ENCODE results near the gene THSD4. TPM values are rescaled to one million over a fixed set of nuclear protein-coding genes. Genes with fewer than 3 reads are reported as not detected.

Gene THSD4
- total RNA-seq, 3 donors from 2014 or later: 18.3 to 46.2 (median 27.1) TPM

DNA sequence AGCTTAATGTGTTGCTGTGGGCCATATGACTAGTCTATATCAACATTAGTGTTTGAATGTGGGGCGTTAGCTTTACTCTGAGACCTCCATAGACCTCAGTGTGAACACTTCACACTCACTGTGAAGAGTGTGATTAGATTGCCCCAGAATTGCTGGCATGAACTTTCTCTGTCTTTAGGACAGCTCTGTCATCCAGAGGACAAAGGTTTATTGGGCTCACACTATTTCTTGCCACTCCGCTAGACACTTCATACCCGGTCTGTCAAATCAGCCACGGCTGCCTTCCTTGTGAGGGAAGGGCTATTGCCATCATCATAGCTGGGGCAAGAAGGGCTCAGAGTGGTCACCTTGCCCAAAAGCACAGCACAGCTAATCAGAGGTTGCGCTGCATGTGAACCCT, 378.3 kb downstream of the THSD4 start:
- TF ChIP-seq, protein P1, sequence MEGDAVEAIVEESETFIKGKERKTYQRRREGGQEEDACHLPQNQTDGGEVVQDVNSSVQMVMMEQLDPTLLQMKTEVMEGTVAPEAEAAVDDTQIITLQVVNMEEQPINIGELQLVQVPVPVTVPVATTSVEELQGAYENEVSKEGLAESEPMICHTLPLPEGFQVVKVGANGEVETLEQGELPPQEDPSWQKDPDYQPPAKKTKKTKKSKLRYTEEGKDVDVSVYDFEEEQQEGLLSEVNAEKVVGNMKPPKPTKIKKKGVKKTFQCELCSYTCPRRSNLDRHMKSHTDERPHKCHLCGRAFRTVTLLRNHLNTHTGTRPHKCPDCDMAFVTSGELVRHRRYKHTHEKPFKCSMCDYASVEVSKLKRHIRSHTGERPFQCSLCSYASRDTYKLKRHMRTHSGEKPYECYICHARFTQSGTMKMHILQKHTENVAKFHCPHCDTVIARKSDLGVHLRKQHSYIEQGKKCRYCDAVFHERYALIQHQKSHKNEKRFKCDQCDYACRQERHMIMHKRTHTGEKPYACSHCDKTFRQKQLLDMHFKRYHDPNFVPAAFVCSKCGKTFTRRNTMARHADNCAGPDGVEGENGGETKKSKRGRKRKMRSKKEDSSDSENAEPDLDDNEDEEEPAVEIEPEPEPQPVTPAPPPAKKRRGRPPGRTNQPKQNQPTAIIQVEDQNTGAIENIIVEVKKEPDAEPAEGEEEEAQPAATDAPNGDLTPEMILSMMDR (IDR thresholded peaks at IDR 0.05): no peak
- Histone ChIP-seq H3K4me3 (no peak overlapping the region), H3K36me3 (ENCODE audit: low read depth) (no peaks in the 10 kb centered on the region), H3K4me1 (ENCODE audit: low read depth) (no peaks in the 10 kb centered on the region), H3K9me3 (no peaks in the 10 kb centered on the region)
- intact Hi-C loops (cut with DNase I, micrococcal nuclease): no loop called here
- DNase-seq: no peak
- ATAC-seq: peak; percentile 33

DNA sequence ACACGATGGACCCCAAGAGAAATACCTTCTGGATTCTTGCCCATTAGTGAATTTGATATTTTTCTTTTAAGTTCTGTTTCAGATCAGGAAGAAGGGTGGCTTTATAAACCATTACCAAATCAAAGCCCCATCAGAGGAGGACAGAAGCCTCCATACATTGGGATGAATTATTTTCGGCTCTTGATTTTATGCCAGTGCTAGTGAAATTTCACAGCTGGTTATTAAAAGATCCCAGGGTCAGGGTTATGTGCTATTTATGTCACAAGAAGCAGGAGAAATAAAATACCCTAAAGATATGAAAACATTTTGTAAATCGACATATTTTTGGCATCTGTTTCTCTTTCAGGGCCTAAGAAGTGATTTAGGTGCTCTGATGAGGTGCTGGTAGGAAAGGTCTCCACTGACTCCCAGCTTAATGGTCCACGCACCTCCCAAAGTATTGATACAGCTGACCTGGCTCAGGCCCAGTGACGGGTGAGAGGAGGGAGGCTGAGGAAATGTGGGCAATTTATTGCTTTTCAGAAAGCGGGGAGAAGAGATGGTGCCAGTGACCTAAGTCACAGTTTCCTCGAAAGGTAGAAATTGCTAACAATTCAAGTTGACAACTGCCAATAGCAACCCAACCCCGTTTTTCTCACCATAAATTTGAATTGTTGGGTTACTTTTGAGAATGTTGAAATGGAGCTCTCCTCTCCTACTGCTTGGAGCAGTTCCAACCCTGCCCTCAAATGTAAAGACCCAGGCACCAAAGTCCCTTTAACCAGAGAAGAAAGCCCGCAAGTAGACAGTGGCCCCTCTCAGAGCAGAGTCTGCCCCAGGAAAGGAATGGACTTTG, 379.5 kb downstream of the THSD4 start:
- no peaks in the 10 kb centered on the region for H3K9me3 ChIP-seq
- H3K4me1 ChIP-seq (ENCODE audit: low read depth): no peaks in the 10 kb centered on the region
- ATAC-seq (no peak), DNase-seq (no peak)
- no peaks in the 10 kb centered on the region for H3K36me3 ChIP-seq (ENCODE audit: low read depth)
- no peak overlapping the region for H3K4me3 ChIP-seq
- intact Hi-C loops (cut with DNase I, micrococcal nuclease): no loop called here
- TF ChIP-seq, protein P1 (IDR thresholded peaks at IDR 0.05): no peak

DNA sequence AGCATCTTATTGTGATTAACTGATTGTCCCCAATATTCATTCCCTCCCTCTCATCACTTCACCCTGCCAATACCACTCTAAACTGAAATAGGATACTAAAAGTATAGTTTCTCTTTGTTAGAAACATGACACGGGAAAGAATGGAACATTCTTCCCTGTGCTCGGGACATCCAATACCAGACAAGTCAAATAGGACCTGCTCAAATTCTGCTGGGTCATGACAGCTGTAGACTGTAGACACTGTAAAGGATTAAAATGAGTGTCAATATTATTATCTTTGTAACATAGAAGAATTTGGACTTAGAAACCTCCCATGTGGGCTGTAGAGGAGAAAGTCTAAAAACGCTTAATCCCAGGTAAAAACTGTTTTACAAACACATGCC, 380.1 kb downstream of the THSD4 start:
- Histone ChIP-seq H3K4me1 (ENCODE audit: low read depth) (no peaks in the 10 kb centered on the region), H3K9me3 (no peaks in the 10 kb centered on the region), H3K36me3 (ENCODE audit: low read depth) (no peaks in the 10 kb centered on the region), H3K4me3 (no peak overlapping the region)
- intact Hi-C loops (cut with DNase I, micrococcal nuclease): no loop called here
- TF ChIP-seq, protein P1 (IDR thresholded peaks at IDR 0.05): no peak
- ATAC-seq: no peak
- no peak for DNase-seq

DNA sequence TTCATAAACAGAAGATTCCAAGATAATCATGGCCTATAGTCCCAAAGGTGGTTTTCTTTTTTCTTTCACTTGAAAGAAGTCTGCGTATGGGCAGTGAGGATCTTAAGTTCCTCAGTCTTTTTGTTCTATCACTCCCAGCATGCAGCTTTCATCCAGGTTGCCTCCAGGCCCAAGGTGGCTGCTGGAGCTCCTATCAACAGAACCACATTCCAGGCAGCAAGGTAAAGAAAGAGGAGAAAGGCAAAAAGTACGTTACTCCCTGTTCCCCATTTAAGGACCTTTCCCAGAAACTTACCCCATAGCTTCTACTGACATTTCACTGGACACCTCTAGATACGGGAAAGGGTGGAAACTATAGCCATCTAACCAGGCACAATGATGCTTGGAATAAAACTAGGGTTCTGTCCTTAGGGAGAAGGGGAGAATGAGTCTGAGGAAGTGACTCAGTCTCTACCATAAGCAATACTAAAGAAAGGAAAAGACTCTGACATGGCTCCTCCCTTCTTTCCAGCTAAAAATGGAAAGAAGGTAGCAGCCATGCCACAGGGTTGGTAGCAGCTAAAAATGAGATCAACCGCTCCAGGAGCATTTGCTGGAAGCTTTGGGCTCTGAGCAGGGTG, 381.2 kb downstream of the THSD4 start:
- Histone ChIP-seq H3K4me1 (ENCODE audit: low read depth) (no peaks in the 10 kb centered on the region), H3K36me3 (ENCODE audit: low read depth) (no peaks in the 10 kb centered on the region), H3K4me3 (no peak overlapping the region), H3K9me3 (peaks cover 2% of the 10 kb centered on the region)
- intact Hi-C loops (cut with DNase I, micrococcal nuclease): no loop called here
- DNase-seq: no peak
- no peak for ATAC-seq
- TF ChIP-seq, protein P1 (IDR thresholded peaks at IDR 0.05): no peak

DNA sequence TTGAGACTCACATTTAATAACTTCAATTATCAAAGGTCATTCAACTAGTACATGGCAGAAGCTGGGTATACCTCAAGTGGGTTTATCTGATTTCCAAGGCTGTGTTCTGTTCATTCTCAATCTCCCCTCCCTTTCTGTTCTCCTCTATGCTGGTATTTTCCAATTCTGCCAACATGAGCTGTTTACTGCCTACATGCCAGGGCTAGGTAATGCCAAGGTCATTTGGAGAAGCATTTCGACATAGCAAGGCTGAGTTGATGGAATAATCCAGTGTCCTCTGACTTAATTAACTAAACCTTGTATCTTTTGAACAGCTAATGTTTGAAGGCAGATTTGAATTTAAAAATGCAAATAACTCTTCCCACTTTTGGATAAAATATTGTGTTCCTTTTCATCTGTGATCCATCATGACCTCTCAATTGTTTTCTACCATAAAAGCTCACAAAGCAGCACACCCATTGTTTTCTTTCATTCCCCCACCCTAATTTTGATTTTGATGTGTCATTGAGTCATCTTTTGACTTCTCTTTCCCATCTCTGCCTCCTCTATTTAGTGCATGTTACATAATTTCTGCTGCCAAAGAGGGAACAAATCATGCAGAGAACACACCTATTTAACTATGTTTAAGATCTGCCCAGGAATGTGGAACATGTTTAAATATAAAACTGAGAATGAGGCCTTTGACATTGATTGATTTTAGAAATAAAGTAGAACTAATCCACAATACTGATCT, 386.2 kb downstream of the THSD4 start:
- ATAC-seq: no peak
- intact Hi-C loops (cut with DNase I, micrococcal nuclease): no loop called here
- peaks cover 7% of the 10 kb centered on the region for H3K4me1 ChIP-seq (ENCODE audit: low read depth)
- H3K36me3 ChIP-seq (ENCODE audit: low read depth): no peaks in the 10 kb centered on the region
- H3K9me3 ChIP-seq: peaks cover 2% of the 10 kb centered on the region
- no peak for DNase-seq
- TF ChIP-seq, protein P1 (IDR thresholded peaks at IDR 0.05): no peak
- no peak overlapping the region for H3K4me3 ChIP-seq

Measured in mucosa of descending colon (tissue), 3 donors.